ENCODE data around the gene ATXN7L2.

The ATXN7L2 gene

GRCh38 chr1:109531826-109532364 is 48.2 kb downstream of the ATXN7L2 start:
- TF ChIP-seq USF1 (IDR thresholded peaks at IDR 0.05): no peak
- no peak for TF ChIP-seq NFIC (IDR thresholded peaks at IDR 0.05)
- no peak for TF ChIP-seq TAF1 (IDR thresholded peaks at IDR 0.05; ENCODE audit: low read depth)

GRCh38 chr1:109532365-109533136 is 48.8 kb downstream of the ATXN7L2 start:
- TF ChIP-seq MAX (IDR thresholded peaks at IDR 0.05): no peak
- peak; percentile 93 for TF ChIP-seq RAD21 (IDR thresholded peaks at IDR 0.05; ENCODE audit: low read depth)
- TF ChIP-seq ZBTB7A (IDR thresholded peaks at IDR 0.05; ENCODE audit: low read depth): peak; percentile 76; the same call in 1 of the 2 replicates
- TF ChIP-seq FOXM1 (IDR thresholded peaks at IDR 0.05; ENCODE audit: borderline replicate concordance, low read depth): no peak
- TF ChIP-seq TCF12 (IDR thresholded peaks at IDR 0.05; ENCODE audit: low read depth): no peak

GRCh38 chr1:109534307-109534858 is 50.7 kb downstream of the ATXN7L2 start:
- no peak for TF ChIP-seq TEAD4 (IDR thresholded peaks at IDR 0.05)
- TF ChIP-seq REST (IDR thresholded peaks at IDR 0.05; ENCODE audit: low read depth): no peak
- TF ChIP-seq ZBTB7A (IDR thresholded peaks at IDR 0.05; ENCODE audit: low read depth): no peak
- TF ChIP-seq EGR1 (IDR thresholded peaks at IDR 0.05): no peak
- TF ChIP-seq TCF12 (IDR thresholded peaks at IDR 0.05; ENCODE audit: low read depth): no peak
- no peak for TF ChIP-seq TAF1 (IDR thresholded peaks at IDR 0.05; ENCODE audit: low read depth)
- no peak for TF ChIP-seq YY1 (IDR thresholded peaks at IDR 0.05; ENCODE audit: low read depth)
- TF ChIP-seq CREB1 (IDR thresholded peaks at IDR 0.05; ENCODE audit: low read depth): no peak
- TF ChIP-seq CEBPB (IDR thresholded peaks at IDR 0.05): no peak
- TF ChIP-seq EP300 (IDR thresholded peaks at IDR 0.05; ENCODE audit: borderline replicate concordance): no peak
- TF ChIP-seq NFIC (IDR thresholded peaks at IDR 0.05): no peak
- TF ChIP-seq FOXM1 (IDR thresholded peaks at IDR 0.05; ENCODE audit: borderline replicate concordance, low read depth): no peak
- no peak for TF ChIP-seq MAX (IDR thresholded peaks at IDR 0.05)

GRCh38 chr1:109535481-109535880 is 51.8 kb downstream of the ATXN7L2 start:
- TF ChIP-seq FOXM1 (IDR thresholded peaks at IDR 0.05; ENCODE audit: borderline replicate concordance, low read depth) (no peak), MAX (IDR thresholded peaks at IDR 0.05) (no peak), TCF12 (IDR thresholded peaks at IDR 0.05; ENCODE audit: low read depth) (no peak), USF1 (IDR thresholded peaks at IDR 0.05) (no peak), ZBTB7A (IDR thresholded peaks at IDR 0.05; ENCODE audit: low read depth) (no peak), CREB1 (IDR thresholded peaks at IDR 0.05; ENCODE audit: low read depth) (no peak), RAD21 (IDR thresholded peaks at IDR 0.05; ENCODE audit: low read depth) (no peak), REST (IDR thresholded peaks at IDR 0.05; ENCODE audit: low read depth) (no peak), EP300 (IDR thresholded peaks at IDR 0.05; ENCODE audit: borderline replicate concordance) (no peak), CEBPB (IDR thresholded peaks at IDR 0.05) (no peak), TEAD4 (IDR thresholded peaks at IDR 0.05) (no peak), EGR1 (IDR thresholded peaks at IDR 0.05) (no peak), TAF1 (IDR thresholded peaks at IDR 0.05; ENCODE audit: low read depth) (no peak), YY1 (IDR thresholded peaks at IDR 0.05; ENCODE audit: low read depth) (no peak), NFIC (IDR thresholded peaks at IDR 0.05) (no peak)

GRCh38 chr1:109535971-109536491 is 52.3 kb downstream of the ATXN7L2 start:
- no peak for TF ChIP-seq EP300 (IDR thresholded peaks at IDR 0.05; ENCODE audit: borderline replicate concordance)
- no peak for TF ChIP-seq REST (IDR thresholded peaks at IDR 0.05; ENCODE audit: low read depth)
- no peak for TF ChIP-seq TAF1 (IDR thresholded peaks at IDR 0.05; ENCODE audit: low read depth)
- no peak for TF ChIP-seq FOXM1 (IDR thresholded peaks at IDR 0.05; ENCODE audit: borderline replicate concordance, low read depth)
- no peak for TF ChIP-seq TEAD4 (IDR thresholded peaks at IDR 0.05)
- no peak for TF ChIP-seq USF1 (IDR thresholded peaks at IDR 0.05)
- TF ChIP-seq MAX (IDR thresholded peaks at IDR 0.05): no peak
- no peak for TF ChIP-seq CEBPB (IDR thresholded peaks at IDR 0.05)
- TF ChIP-seq YY1 (IDR thresholded peaks at IDR 0.05; ENCODE audit: low read depth): no peak
- no peak for TF ChIP-seq EGR1 (IDR thresholded peaks at IDR 0.05)
- no peak for TF ChIP-seq CREB1 (IDR thresholded peaks at IDR 0.05; ENCODE audit: low read depth)
- no peak for TF ChIP-seq TCF12 (IDR thresholded peaks at IDR 0.05; ENCODE audit: low read depth)
- no peak for TF ChIP-seq ZBTB7A (IDR thresholded peaks at IDR 0.05; ENCODE audit: low read depth)
- TF ChIP-seq RAD21 (IDR thresholded peaks at IDR 0.05; ENCODE audit: low read depth): no peak
- no peak for TF ChIP-seq NFIC (IDR thresholded peaks at IDR 0.05)

Measured in Ishikawa (cell line).